RKO (cell line): Measurements from ENCODE around the gene JPH2.
"Not testable (repeated sequence)": the region's sequence is repeated elsewhere in the genome, so short reads cannot be mapped to it uniquely, and the experiment has no call there.

Experiments used
- DNase-seq: peaks from one replicate; pipeline ENCODE4 v3.0.0-alpha.2; 2016; ENCODE audit warnings: low spot score

Gene JPH2

DNA sequence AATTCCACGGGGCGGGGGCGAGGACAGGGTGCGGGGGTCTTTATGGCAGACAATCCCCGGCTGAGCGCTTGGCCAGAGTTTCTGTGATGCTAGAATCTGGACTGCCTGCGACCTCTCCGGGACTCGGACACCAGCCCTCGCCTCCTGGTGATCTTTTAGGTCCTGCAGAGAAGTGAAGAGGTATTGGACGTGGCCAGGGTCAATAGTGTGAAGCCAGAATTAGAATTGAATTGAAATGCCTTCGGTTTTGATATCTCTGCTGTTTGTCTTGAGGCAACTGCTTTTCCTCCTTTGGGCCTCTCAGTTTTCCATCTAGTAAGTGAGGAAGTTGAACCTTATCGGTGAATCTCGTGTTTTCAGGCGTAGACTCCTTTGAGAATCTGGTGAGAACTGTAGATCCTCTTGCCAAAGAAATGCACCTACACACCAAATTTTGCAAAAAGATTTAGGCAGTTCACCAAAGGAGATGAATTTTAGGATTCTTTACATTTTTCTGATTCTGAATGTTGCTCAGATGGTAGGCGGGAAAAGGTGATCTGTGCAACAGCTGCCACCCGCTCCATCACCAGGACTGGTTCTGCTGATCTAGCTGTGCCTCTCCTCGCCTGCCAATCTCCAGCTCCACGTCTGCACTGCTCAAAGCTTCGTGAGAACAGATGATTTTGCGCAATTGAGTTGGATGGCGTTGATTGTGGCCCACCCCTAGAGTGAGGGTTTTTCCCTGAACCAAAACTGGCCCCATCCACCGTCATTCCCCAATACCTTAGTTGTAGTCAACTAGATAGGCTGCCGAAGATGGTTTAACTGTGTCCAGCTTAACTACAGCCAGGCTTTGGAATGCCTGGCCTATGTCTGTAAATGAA is 24.4 kb upstream of the JPH2 start:
- peak; percentile 36 for DNase-seq

DNA sequence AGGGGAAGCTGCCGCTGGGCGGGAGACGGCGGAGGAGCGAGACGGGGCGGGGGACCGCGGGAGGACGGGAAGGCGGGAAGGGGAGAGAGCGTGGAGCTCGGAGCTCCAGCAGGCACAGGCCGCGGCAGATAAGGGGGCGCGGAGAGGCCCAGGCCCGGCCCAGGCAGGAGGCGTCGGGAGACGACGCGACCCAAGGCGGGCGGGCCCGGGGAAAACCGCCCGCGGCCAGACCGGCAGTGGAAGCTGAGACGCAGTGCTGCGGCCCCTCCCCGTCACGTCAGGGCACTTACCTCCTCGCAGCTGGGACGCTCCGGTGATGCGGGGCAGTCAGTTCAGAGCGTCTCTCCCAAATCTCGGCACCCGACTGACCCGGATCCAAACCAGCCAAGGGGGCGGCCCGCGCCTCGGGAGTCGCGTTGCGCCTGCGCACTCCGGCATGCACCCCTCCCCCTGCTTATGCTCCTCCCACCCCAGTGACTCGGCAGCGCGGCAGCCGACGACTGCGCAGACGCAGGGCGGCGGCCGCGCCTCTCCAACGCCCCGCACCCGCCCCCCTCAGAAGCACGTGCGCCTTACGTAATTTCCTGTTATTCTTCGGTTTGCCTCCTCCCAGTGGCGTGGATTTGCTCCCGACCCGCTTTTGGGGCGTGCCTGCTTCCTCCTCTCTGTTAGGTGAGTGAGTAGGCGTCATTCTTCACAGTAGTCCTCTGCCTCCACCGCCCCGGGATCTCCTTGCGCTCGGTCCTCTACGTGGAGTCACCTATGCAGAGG is 23.6 kb upstream of the JPH2 start, which contains the start of gene OSER1:
Gene OSER1, minus strand, starts transcription at position 366 of the 771 bp plus-strand sequence. CDS start 3,814 bp downstream, outside the sequence.
- peak; percentile 99 for DNase-seq

DNA sequence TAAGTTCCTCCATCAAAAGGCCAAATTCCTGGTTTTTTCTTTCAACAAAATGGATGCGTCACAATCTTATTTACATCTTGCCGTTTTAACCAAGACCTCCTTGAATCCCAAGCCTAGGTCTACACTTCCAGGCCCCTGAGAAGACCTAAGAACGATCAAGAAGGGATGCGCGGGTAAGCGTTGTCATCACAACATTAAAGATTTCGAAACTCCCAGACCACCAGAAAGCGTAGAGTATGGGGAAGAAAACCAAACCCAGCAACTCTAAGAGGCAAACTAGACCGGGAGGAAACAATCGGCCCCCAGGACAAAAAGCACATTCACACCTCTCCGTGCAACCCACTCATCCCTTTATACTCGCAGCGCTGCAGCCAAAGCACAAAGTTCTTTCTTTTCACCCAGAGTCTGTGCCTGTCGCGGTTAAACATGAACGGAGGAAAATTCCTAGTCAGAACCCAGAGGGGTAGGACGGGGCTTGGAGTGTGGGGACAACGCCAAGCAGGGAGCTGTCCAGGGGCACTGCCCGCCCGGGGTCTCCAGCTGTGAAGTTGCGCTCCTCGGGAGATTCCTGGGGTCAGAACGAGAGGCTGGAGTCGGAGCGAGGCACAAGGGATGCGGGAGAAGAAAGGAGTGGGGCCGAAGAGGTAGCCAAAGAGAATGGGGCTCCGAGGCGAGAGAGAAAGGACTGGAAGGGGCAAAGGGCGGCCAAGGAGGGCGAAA is 22.9 kb upstream of the JPH2 start:
- peak; percentile 64 for DNase-seq

DNA sequence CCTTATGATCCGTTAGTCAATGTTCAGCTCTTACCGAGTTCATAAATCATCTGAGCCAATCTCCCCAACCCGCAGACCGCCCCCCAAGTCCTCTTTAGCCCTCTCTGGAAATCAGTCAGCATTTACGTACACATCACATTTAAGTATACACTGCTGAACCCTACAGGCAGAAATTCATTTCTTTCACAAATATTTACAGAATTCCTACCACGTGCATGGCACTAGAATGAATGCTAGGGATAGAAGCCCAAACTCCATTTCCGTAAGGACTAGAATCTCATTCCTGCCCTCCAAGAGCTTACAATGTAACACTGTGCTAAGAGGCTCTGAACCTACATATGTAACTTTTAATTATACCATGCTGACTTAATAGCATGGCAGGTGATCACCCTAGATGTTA is 21.8 kb upstream of the JPH2 start:
- DNase-seq = peak; percentile 69

DNA sequence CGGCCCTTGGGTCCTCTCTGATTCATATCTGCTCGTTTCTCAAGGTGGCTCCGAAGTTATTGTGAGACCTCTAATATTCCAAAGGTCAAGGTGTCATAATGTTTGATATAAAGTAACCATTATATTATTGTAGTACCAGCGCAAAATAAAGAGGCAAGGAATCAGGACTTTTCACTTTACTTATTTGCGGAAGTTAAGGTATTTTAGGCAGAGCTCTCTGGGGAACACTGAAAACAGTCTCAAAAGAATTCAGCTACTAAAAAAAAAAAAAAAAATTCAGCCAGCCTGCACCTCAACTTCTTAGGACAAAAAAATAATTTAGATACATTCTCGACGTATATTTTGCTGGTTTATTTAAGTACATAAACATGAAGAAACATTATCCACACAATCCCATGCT is 21.2 kb upstream of the JPH2 start:
- no peak for DNase-seq

DNA sequence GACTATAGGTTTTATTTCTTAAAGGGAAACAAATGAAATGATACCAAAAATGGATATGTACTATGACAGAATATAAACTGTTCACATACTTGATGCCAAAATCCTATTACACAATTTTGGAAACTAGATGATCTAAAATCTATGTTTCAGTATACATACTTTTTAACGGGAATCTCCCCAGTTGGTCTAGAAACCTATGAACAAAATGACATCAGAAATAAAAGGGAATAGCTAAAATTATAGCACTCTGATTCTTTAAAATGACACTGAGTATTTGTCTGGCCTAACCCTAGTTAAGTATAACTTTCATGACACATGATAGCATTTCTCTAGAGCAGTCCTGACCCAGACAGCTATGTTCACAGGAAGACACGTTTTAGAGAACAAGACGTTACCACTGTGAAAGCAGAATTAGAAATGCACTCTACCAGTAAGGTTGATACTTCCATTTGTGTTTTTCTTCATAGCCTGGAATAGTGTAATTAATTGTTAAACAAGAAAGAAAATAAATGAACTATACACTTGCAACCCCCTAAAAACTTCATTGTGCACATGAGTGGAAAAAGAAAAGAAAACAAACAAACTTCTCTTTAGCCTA is 20.2 kb upstream of the JPH2 start:
- DNase-seq = no peak

DNA sequence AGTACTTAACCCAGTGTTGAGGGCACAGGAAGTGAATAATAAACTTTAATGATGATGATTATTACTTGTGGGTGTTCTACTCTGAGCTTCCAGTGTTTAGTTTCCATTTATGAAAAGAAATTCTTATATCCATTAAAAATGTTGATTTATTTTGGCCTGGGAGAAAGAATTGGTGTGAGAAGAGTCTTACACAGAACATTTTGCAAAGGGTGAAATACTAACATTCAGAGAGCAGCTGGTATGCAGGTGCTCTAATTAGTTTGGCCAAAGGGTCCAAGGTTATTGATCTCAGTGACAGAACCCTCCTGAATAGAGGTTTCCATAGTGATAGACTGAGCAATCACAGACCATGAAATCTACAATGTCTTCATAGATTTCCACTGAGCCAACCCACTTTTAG is 19.1 kb upstream of the JPH2 start:
- no peak for DNase-seq

DNA sequence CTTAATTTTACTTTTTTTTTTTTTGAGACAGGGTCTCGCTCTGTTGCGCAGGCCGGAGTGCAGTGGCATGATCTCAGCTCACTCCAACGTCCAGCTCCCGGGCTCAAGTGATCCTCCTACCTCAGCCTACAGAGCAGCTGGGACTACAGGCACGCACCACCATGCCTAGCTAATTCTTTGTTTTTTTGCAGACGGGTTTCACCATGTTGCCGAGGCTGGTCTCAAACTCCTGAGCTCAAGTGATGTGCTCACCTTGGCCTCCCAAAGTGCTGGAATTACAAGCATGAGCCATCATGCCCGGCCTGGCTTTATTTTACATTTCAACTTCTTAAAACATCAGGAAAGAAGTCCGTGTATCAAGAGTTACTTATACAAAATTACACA is 17.8 kb upstream of the JPH2 start:
- DNase-seq = no peak

DNA sequence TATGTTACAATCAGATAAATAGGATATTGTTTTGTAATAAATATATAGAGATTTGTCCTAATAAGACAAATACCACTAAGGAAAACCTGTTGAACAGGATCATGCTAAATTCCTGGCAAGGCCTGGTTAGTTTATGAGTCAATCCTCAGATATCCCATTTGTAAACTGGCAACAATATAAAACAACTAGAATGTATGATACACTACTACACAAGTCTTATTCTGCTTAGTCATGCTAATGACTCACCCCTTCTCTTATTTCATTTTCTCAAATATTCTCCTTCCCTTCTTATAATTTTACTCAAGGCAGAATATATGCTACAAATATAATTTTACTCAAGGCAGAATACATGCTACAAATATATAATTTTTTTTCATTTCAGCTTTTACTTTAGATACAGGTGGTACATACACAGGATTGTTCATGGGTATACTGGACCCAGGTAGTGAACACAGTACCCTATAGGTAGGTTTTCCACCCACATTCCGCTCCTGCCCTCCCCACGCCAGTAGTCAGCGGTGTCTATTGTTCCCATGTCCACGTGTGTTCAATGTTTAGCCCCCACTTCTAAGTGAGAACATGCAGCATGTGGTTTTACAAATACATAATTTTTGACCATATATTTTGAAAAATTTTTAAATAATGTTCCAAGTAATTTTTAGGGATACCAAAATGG is 17.3 kb upstream of the JPH2 start:
- peak; percentile 99 for DNase-seq

DNA sequence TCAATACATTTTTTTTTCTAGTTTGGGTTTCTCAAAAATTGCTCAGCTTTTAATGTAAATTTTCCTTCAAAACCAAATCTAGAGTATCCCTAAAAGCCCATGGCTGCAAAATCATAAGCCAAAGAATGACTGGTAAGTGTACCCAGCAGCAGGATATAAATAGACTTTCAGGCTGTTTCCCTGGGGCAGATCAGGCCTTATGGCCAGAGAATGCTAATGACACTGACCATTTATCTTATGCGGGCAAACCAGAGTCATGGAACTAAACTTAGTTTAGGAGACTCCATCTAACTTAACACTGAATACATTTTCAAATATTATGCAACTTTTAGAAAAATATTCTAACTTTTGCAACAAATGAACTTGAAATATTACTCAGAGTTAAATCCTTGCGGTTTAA is 16.2 kb upstream of the JPH2 start:
- no peak for DNase-seq

DNA sequence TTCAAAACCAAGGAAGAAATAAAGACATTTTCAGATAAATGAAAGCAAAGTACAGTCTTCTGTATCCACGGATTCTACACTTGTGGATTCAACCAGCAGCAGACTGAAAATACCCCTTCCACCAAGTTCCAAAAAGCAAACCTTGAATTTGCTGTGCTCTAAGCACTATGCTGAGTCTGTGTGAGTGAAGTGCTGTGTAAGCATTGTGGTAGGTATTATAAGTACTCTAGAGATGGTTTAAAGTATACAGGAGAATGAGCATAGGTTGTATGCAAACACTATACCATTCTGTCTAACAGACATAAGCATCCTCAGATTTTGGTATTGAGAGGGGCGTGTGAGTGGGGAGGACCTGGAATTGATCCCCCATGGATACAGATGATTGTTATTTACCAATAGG is 14.0 kb upstream of the JPH2 start:
- no peak for DNase-seq

DNA sequence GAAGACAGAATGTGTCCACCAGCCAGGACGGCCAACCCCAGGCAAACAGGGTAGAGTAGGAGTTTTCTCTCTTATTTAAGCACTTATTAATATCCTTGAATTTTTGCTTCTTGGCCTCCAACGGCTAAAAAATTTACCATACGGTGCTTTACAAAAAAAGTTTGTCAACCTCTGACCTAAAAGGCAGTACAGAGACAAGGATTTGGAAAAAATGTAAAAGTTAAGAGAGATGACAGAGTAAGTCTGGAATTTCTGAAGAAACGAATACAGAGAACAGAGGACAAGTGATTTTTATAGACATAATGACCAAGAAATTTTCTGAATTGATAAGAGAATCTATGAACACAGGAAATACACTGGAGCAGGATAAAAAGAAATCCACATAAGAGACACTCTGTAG is 13.4 kb upstream of the JPH2 start:
- DNase-seq = no peak

DNA sequence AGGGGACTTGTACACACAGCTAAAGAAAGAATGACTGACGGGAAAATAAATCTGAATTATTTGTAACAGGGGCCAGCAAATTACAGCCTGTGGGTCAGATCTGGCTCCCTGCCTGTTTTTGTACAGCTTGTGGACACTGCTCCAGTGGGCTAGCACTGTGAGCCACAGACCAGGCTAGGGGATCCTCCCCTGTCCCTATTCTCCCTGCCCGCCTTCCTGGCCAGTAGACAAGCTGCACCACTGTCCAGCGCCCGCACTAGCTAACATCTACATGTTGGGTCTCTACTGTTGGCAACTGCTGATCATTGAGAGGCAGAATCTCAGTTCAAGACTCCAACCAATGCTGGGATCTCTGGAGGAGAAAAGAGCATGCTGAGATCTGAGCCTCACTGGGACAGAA is 12.9 kb upstream of the JPH2 start:
- no peak for DNase-seq

DNA sequence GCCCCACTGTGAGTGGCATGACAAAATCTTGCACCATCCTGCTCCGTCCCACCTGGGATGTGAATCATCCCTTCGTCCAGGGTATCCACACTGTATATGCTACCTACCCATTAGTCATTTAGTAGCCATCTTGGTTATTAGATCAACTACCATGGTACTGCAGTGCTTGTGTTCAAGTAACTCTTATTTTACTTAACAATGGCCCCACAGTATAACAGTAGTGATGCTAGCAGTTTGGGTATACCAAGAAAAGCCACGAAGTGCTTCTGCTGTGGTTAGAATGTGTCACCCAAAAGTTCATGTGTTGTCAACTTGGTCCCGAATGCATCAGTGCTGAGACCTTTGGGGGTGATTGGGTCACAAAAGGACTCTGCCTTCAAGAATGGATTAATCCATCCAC is 11.9 kb upstream of the JPH2 start:
- DNase-seq = no peak

DNA sequence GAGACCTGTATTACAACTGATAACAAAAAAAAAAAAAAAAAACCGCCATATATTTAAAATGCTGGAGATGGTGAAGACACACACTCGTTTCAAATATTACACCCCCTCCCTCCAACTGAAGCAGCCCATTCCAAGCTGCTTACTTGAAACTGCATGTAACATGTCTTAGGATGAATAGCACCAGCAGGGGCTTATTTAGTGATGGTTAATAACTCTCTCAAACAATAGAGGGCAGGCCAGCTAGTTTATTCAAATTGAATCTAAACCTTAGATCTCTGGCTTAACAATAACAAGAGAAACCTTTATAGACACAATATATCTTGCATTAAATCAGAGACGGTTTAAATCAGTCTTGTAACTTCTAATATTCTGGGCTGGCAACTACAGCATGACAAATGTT is 9.3 kb upstream of the JPH2 start:
- peak; percentile 39 for DNase-seq

DNA sequence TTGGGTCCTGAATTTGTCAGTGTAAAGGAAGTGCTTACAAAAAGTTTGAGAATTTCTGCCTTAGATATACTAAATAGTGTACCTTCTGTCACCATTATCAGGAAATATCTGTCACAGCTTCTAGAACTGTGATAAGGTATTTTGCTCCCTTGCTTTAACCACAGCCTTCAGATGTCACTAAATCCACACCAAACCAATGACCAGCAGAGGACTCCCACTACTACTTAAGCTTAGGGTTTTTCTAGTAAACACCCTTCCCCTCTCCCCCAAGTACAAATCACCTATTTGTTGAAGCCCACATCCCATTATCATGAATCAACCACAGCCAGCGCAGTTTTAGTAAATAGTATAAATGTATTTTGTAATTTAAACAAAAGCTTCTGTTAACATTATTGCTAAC is 8.6 kb upstream of the JPH2 start:
- no peak for DNase-seq

DNA sequence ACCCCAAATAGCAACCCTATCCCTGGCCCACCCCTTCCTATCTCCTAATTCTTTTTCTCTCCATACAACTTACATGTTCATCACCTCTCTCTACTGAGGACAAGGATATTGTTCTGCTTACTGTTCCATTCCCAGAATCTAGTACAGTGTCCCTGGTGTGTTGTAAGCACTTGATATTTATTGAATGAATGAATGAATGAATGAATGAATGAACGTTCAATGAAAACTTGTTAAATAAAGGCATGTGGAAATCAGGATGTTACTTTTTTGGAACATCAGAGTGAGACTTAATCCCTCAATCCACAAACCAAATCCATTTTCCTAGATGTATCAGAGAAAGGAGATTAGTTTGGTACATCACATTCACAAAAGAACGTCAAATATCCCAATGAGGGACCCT is 6.8 kb upstream of the JPH2 start:
- no peak for DNase-seq

DNA sequence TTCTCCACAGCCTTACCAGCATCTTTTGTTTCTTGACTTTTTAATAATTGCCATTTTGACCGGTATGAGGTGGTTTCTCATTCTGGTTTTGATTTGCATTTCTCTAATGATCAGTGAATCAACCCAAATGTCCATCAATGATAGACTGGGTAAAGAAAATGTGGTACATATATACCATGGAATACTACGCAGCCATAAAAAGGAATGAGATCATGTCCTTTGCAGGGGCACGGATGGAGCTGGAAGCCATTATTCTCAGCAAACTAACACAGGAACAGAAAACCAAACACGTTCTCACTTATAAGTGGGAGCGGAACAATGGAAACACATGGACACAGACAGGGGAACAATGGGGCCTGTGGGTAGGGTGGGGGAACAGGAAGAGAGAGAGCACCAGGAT is 4.7 kb upstream of the JPH2 start:
- DNase-seq = not testable (repeated sequence)

DNA sequence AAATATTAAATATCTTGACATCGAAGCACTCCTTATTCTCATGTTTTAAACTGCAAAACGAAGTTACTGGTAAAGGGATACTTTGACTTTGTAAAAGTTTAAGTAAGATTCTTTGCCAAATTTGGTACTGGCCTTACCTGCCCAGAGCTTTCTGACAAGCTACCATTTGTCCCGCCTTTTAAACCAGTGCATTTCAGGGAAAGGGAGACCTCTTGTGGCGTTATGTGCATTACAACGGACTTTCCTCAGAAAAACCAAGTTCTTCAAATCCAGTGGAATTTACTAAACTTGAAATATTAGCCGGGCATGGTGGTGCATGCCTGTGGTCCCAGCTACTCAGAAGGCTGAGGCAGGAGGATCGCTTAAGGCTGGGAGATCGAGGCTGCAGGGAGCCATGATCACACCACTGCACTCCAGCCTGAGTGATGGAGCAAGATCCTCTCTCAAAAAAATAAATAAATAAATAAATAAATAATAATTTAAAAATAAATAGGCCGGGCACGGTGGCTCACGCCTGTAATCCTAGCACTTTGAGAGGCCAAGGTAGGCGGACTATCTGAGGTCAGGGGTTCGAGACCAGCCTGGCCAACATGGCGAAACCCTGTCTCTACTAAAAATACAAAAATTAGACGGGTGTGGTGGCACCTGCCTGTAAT is 3.3 kb upstream of the JPH2 start:
- peak; percentile 75 for DNase-seq

DNA sequence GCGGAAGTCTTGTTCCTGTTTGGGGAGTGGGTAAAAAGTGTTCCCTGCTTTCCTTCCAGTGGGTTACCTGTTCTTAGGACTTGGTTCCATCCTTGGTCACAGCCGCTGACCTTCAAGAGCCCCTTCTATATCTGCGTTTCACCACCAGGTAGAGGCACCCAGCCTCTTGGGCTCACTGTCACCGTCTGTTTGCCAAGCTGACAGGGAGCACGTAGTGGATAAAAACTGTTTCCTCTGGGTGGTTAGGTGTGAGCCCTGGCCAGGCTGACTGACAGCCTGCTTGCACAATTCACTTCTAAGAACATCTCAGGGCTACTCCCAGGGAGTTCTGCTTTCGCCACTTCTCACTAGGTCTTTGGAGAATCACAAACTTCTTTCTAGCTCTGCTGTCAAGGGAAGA is 1.8 kb upstream of the JPH2 start:
- no peak for DNase-seq
